ENCODE results near the gene ARHGAP29.
A peak's percentile ranks its signal among the peaks of the same experiment; 100 is the strongest.

- no peak for TF ChIP-seq EZH2 (IDR thresholded peaks at IDR 0.05; ENCODE audit: low read depth)
- peak; percentile 64 for TF ChIP-seq CTCF (conservative IDR thresholded peaks at IDR 0.05)
Measured at GRCh38 chr1:94240822-94241221, 3.4 kb upstream of the ARHGAP29 start.
